ENCODE measurements around the gene RUSC1. TPM values are rescaled to one million over a fixed set of nuclear protein-coding genes. Genes with fewer than 3 reads are reported as not detected.

Gene RUSC1
- total and polyA plus RNA-seq, 2 of the 8 experiments (the other 6 are each of a cell fraction or from before 2014, with no cell fraction given), result 54.6 to 90.4 TPM

DNA sequence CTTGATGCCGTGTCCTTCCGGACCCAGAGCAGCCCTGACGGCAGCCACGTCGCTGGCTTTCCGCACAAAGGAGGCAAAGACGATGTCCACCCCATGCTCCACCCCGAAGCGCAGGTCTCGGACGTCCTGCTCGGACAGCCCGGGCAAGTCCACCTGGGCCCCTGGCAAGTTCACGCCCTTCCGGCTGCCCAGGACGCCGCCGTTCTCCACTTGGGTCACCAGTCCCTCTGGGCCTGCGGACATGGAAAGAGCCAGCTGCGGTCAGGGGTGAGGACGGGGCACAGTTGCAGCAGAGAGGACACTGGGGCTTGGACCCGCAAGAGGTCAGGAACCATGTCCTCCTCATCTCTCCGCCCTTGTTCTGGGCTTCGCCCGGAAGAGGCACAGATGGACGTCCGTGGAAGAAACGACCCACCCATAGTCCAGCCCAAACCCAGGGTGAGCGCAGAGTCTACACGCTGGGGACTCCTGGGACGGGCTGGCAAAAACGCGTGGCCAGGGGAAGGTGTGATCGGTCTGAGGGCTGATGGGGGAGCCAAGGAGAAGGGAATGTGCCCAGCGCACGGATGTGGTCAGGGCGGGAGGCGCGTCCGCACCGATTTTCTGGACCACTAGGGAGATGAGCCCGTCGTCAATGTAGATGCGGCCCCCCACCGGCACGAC, 26.0 kb upstream of the RUSC1 start:
- POLR2A ChIA-PET (ENCODE audit: partially characterized antibody), result interaction anchor here (0.7 to 1.7 kb wide), 10 partner anchors 12 to 86 kb away, joined by 3 to 7 read pairs (median 4); partner anchors contain the start of genes CLK2, ENTREP3, FDPS and MTX1

More for the DNA sequence above, 26.0 kb upstream of the RUSC1 start:
- DNase-seq (ENCODE audit: low read depth in 1 of 2, low spot score in 2 of 2) (peak in 1 of 2 experiments; percentile 57), FAIRE-seq (no peak)
- Histone ChIP-seq H3K14ac (ENCODE audit: insufficient read length) (no peak overlapping the region), H3K27ac (ENCODE audit: low read depth, low read length) (no peak overlapping the region), H4K91ac (replicated peaks; ENCODE audit: insufficient read length, low read length) (peak overlapping the region; percentile 34), H2AK5ac (ENCODE audit: low read depth, low read length) (peak overlapping the region; percentile 28; the same call in 1 of the 2 replicates), H3K27me3 (replicated peaks in 1 of 4; ENCODE audit: control insufficient read depth in 3 of 4, extremely low read depth in 1 of 4, insufficient read depth in 3 of 4, low read length in 3 of 4) (peaks cover 0 to 23% (median 14%) of the 10 kb centered on the region in 4 experiments; a peak in 5 of 7 replicates), H4K8ac (ENCODE audit: extremely low read depth, insufficient read depth, low read length) (peak overlapping the region; percentile 89), H2BK15ac (ENCODE audit: low read length) (peak overlapping the region; percentile 88; the same call in 1 of the 2 replicates), H3K23ac (ENCODE audit: insufficient read length) (no peak overlapping the region), H2BK5ac (ENCODE audit: low read depth, low read length) (peak overlapping the region; percentile 52; the same call in 1 of the 2 replicates), H4K5ac (ENCODE audit: insufficient read length, low read depth, low read length) (no peak overlapping the region), H2BK12ac (ENCODE audit: low read depth, low read length) (peak overlapping the region; percentile 93; the same call in 1 of the 2 replicates), H3K18ac (ENCODE audit: extremely low read depth, low read length) (peak overlapping the region; percentile 71), H3K79me2 (ENCODE audit: control insufficient read depth in 1 of 2, insufficient read depth in 2 of 2, low read length in 2 of 2) (no peaks in the 10 kb centered on the region), H3K4me3 (ENCODE audit: extremely low read depth in 1 of 4, insufficient read depth in 2 of 4, low read depth in 3 of 4, low read length in 4 of 4) (peak overlapping the region; percentile 52 to 89 (median 84)), H2BK20ac (ENCODE audit: low read length) (0 out of 2 replicates have a peak overlapping the region, but pooled peaks have one; percentile 32), H4K20me1 (replicated peaks in 1 of 2; ENCODE audit: control insufficient read depth in 1 of 2, insufficient read depth in 2 of 2, low read length in 2 of 2) (no peaks in the 10 kb centered on the region), H3K23me2 (ENCODE audit: low read depth, low read length) (peaks cover 5% of the 10 kb centered on the region; the same call in 1 of the 2 replicates), H3K79me1 (ENCODE audit: low read depth, low read length) (no peaks in the 10 kb centered on the region), H3K4me1 (replicated peaks in 1 of 4; ENCODE audit: control insufficient read depth in 3 of 4, insufficient read depth in 4 of 4, low read length in 3 of 4) (peaks cover 3 to 23% (median 10%) of the 10 kb centered on the region in 4 experiments; a peak in 6 of 7 replicates), H3K4ac (replicated peaks; ENCODE audit: insufficient read length, low read depth, low read length) (no peak overlapping the region), H3K4me2 (ENCODE audit: insufficient read depth in 1 of 2, low read depth in 2 of 2, low read length in 2 of 2) (peak overlapping the region; percentile 88 to 95), H2AFZ (ENCODE audit: low read length) (peak overlapping the region; percentile 91), H3K36me3 (ENCODE audit: control insufficient read depth in 2 of 4, insufficient read depth in 4 of 4, low read length in 3 of 4) (no peaks in the 10 kb centered on the region), H3K9ac (replicated peaks in 1 of 4; ENCODE audit: extremely low read depth in 1 of 4, low read depth in 3 of 4, low read length in 3 of 4) (peak overlapping the region in 3 of 4 experiments; percentile 1 to 26 (median 25); a peak in 3 of 7 replicates), H2BK120ac (replicated peaks; ENCODE audit: low read depth, low read length) (no peak overlapping the region), H3K9me3 (ENCODE audit: insufficient read depth in 2 of 2, low read depth in 1 of 2, low read length in 1 of 2) (no peaks in the 10 kb centered on the region), H3K56ac (replicated peaks; ENCODE audit: insufficient read length, low read depth, low read length) (no peak overlapping the region)
- 40% methylated on average over 46 of the region's 46 CpGs; no CpG with 5 or more reads in 1 of the 2 experiments for WGBS, 2 experiments (ENCODE audit: extremely low coverage in 1 of 2, insufficient coverage in 1 of 2, insufficient read length in 1 of 2, insufficient replicate concordance in 2 of 2, low coverage in 1 of 2, low lambda C conversion rate in 2 of 2, missing lambda C conversion rate in 1 of 2)
- TF ChIP-seq SAP30 (IDR thresholded peaks at IDR 0.05; ENCODE audit: insufficient read depth, insufficient replicate concordance, low read length) (peak; percentile 20), SUZ12 (IDR thresholded peaks at IDR 0.05; ENCODE audit: low read length) (peak; percentile 27; the same call in 1 of the 2 replicates), EZH2 (IDR thresholded peaks at IDR 0.05; ENCODE audit: low read depth, low read length, severe bottlenecking) (peak; percentile 57), TAF7 (optimal IDR thresholded peaks at IDR 0.05; ENCODE audit: borderline replicate concordance, low read depth, low read length) (no peak), CREB1 (IDR thresholded peaks at IDR 0.05) (no peak), RNF2 (IDR thresholded peaks at IDR 0.05; ENCODE audit: borderline replicate concordance, low read depth, low read length, missing control alignments, poor library complexity, severe bottlenecking) (peak; percentile 14)
- TF ChIP-seq, protein P1, sequence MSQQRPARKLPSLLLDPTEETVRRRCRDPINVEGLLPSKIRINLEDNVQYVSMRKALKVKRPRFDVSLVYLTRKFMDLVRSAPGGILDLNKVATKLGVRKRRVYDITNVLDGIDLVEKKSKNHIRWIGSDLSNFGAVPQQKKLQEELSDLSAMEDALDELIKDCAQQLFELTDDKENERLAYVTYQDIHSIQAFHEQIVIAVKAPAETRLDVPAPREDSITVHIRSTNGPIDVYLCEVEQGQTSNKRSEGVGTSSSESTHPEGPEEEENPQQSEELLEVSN (IDR thresholded peaks at IDR 0.05), result peak; percentile 43
- CTCF ChIA-PET (ENCODE audit: partially characterized antibody), result interaction anchor here (0.8 to 5.3 kb wide), 6 partner anchors 9 to 43 kb away, joined by 3 to 29 read pairs (median 4); partner anchors contain the start of gene FDPS
